KOPT-K1 (cell line): ENCODE data around the gene STK25.
"Not testable (repeated sequence)": the region's sequence is repeated elsewhere in the genome, so short reads cannot be mapped to it uniquely, and the experiment has no call there.

Source experiments
- H3K27ac ChIP-seq: fragments of 200-600 bp; sonication (generic); 2 replicates; pipeline ENCODE4 v1.5.1; 2016; ENCODE audit warnings: antibody characterized with exemption, mild to moderate bottlenecking, low read depth, low read length; ENCODE audit not compliant: poor library complexity, severe bottlenecking
- H3K36me3 ChIP-seq: fragments of 200-600 bp; sonication (generic); 2 replicates; pipeline ENCODE4 v1.5.1; 2017; ENCODE audit warnings: antibody characterized with exemption, mild to moderate bottlenecking, low read length, moderate library complexity; ENCODE audit not compliant: insufficient read depth
- H3K9me3 ChIP-seq: fragments of 200-600 bp; sonication (generic); 2 replicates; pipeline ENCODE4 v1.5.1; 2017; ENCODE audit warnings: antibody characterized with exemption, low read length, mild to moderate bottlenecking; ENCODE audit not compliant: insufficient read depth, poor library complexity, severe bottlenecking

The STK25 gene

GRCh38 chr2:241456546-241456945 is 51.8 kb downstream of the STK25 start:
- Histone ChIP-seq H3K9me3 (no peaks in the 10 kb centered on the region), H3K36me3 (no peaks in the 10 kb centered on the region), H3K27ac (no peak overlapping the region)

GRCh38 chr2:241454837-241455485 is 53.4 kb downstream of the STK25 start:
- Histone ChIP-seq H3K36me3 (no peaks in the 10 kb centered on the region), H3K27ac (no peak overlapping the region), H3K9me3 (no peaks in the 10 kb centered on the region)

- not testable (repeated sequence) for H3K9me3 ChIP-seq, H3K27ac ChIP-seq, H3K36me3 ChIP-seq
Measured at GRCh38 chr2:241453919-241454318, 54.5 kb downstream of the STK25 start.

GRCh38 chr2:241451840-241452506 is 56.4 kb downstream of the STK25 start:
- Histone ChIP-seq H3K9me3 (no peaks in the 10 kb centered on the region), H3K27ac (no peak overlapping the region), H3K36me3 (no peaks in the 10 kb centered on the region)

- peaks cover 12% of the 10 kb centered on the region for H3K36me3 ChIP-seq
- not testable (repeated sequence) for H3K9me3 ChIP-seq, H3K27ac ChIP-seq
Measured at GRCh38 chr2:241450092-241450491, 58.3 kb downstream of the STK25 start.

- Histone ChIP-seq H3K9me3 (no peaks in the 10 kb centered on the region), H3K27ac (no peak overlapping the region), H3K36me3 (peaks cover 36% of the 10 kb centered on the region)
Measured at GRCh38 chr2:241445426-241445825, 63.0 kb downstream of the STK25 start.

GRCh38 chr2:241443486-241444223 is 64.7 kb downstream of the STK25 start:
- no peak overlapping the region for H3K27ac ChIP-seq
- H3K9me3 ChIP-seq, result no peaks in the 10 kb centered on the region
- peaks cover 38% of the 10 kb centered on the region for H3K36me3 ChIP-seq
